LNCAP (cell line): ENCODE results near the gene POLK.

Source experiments
- TF ChIP-seq, protein P1 (sequence below): fragments of 450-650 bp; IDR thresholded peaks from 2 replicates; pipeline ENCODE4 v1.5.1; 2017; ENCODE audit warnings: mild to moderate bottlenecking

Gene POLK

DNA sequence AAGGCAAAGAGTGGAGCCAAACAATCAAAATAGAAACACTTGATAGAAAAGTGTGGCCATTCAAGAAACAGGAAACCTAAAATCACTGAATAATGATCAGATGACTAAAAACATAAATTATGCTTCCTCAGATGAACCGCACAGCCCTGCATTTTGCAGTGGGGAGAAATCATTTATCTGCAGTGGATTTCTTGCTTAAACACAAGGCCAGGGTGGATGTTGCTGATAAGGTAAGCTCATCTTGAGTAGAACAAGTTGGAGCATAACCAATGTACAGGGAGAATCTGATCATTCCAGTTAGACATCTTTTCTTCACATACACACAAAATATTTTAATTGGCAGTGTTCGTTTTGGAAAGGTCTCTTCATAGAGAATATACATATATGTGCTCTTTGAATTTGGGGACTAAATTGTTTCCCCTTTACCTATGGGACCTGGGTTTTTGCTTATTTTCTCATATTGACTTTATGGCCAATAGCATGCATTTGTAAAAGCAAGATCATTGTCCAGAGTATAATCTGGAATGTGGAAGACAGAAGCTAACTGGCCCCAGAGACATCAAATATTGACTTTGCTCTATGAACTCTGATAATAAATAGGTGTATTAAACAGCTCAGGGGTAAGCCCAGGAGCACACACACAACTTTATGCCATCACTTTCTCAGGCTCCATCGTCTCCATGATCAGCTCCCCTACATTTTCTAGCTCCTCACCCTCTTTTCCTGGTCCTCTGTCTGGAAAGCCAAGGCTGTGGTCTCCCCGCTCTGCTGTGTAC is 108.7 kb downstream of the POLK start:
- TF ChIP-seq, protein P1, sequence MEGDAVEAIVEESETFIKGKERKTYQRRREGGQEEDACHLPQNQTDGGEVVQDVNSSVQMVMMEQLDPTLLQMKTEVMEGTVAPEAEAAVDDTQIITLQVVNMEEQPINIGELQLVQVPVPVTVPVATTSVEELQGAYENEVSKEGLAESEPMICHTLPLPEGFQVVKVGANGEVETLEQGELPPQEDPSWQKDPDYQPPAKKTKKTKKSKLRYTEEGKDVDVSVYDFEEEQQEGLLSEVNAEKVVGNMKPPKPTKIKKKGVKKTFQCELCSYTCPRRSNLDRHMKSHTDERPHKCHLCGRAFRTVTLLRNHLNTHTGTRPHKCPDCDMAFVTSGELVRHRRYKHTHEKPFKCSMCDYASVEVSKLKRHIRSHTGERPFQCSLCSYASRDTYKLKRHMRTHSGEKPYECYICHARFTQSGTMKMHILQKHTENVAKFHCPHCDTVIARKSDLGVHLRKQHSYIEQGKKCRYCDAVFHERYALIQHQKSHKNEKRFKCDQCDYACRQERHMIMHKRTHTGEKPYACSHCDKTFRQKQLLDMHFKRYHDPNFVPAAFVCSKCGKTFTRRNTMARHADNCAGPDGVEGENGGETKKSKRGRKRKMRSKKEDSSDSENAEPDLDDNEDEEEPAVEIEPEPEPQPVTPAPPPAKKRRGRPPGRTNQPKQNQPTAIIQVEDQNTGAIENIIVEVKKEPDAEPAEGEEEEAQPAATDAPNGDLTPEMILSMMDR = no peak

DNA sequence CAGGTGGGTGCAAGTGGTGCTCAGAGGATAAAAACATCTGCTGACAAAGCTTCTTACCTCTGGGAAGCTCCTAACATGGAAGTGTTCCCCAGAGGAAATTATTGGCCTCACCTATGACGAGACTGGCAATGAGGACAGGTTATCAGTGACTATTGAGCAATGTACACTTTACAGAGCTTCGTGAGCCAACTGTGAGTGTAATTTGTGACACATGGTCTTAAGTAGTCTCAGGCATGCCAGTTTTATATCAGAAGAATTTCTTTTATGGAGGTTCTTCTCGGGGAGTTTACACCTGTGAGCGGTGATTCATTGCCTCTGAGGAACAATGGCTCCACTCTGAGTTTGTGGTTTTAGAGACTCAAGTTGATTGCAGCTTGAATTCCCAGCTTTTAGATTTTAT is 110.9 kb downstream of the POLK start:
- TF ChIP-seq, protein P1 = no peak

DNA sequence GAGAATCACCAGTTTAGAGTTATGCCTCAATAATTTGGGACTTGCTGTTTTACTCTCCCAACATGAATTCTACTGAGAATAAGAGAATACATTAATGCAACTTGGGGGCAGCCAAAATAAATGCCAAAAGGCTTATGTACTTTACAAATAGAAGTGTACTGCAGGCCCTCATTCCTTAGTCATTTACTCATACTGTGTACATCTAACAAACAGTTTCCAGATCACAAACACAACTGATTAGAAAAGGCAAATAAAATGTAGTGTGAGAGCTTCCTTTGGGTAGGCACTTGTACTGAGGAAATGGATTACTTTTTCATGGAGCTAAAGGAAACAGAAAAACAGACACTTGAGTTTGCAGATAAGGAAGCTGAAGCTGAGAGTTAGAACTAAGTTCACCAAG is 112.2 kb downstream of the POLK start:
- TF ChIP-seq, protein P1 = no peak

DNA sequence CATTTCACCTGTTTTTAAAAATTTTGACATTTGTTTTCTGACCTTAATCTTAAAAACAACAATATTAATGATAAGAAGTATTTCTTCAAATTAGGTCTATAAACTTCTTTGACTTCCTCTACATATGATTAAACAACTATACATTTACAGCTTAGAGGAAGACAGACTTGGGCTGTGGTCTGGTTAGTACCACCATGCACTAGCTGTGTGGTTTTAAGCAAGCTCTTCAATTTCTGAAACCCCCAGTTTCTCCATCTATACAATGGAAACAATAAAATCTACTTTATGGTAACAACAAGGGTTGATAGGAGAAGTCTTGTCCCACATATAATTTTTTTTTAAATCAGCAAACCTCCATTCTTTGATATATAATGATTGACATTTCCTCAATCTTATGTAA is 115.3 kb downstream of the POLK start:
- TF ChIP-seq, protein P1 = no peak

DNA sequence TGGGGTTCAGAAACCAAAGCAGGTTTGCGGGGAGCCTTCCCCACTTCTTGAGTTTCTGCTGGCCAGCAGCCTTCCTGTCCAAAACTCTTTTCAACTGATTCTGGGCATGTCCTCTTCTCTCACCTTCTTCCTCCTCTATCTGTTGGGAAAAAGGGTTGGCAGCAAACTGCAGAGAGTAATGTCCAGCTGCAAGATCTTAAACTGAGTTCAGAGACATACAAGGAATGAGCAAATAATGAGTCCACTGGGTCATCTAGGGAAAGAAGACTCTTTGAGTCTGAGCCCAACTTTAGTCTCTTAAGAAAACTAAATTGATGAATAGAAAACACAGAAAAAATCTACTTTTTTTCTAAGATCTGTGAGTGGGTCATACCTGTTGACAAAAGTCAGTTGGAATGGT is 116.1 kb downstream of the POLK start:
- TF ChIP-seq, protein P1 = no peak

DNA sequence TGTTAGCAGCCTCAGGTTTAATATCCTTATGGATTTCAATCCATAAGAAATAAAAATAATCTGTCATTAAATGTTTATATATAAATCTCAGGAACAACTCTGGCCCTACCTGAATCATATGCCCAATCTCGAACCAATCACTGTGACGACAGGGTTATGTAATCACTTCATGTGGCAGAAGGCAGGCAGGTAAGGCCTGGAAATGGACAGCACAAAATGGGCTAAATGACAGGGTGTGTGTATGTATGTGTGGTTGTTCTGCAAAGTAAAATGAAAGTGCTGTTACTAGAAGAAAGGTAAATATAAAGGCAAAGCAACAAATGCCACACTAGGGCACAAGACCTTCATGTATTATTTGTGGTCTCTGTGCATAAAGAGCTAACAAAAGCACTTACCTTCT is 119.2 kb downstream of the POLK start:
- TF ChIP-seq, protein P1 = no peak

DNA sequence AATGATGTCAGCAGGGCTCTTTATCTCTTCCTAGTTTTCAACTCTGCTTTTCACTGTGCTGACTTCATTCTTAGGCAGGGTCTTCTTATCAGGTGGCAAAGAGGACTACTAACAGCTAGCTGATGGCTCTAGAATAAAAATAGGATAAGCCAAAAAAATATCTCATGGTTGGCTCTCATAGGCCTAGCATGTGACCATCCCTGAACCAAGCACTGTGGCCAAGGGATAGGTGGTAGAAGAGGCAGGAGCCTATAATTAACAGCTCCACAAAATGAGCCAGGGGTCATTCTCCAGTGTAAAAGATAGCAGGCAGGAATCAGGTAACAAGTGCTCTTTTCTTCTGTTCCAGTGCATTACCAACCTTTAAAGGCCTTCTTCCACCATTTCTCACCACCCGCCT is 120.6 kb downstream of the POLK start:
- TF ChIP-seq, protein P1 = no peak

DNA sequence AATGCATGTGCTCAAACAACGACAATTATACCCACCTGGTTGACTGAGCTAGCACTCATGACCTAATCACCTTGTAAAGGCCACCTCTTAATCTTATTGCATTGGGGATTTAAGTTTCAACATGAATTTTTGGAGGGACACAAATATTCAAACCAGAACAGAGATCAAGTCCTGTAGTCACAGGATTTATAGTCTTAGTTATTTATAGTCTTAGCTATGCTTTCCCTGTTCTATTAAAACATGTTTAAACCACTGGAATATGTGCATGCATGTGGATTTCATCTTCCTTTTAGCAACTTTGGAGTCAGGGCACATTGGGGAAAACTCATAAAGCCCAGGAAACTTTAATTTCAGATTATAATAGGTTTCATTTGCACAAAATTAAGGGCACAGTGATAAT is 126.3 kb downstream of the POLK start:
- TF ChIP-seq, protein P1 = no peak
